GM12865 (cell line): ENCODE measurements around the gene HPD.

Source experiments
- DNase-seq: peaks from one replicate; pipeline ENCODE4 v3.0.0; 2010; ENCODE audit warnings: low read depth
- H3K4me3 ChIP-seq: 2 replicates; pipeline ENCODE4 v1.5.1; 2011; ENCODE audit warnings: mild to moderate bottlenecking, low read depth, low read length, control low read depth
- TF ChIP-seq, protein P1 (sequence below): IDR thresholded peaks from 2 replicates; pipeline ENCODE4 v1.5.1; 2011; ENCODE audit warnings: low read length, control low read depth, low read depth, inconsistent platforms; ENCODE audit not compliant: insufficient read depth; ENCODE audit errors: missing control alignments

The HPD gene

DNA sequence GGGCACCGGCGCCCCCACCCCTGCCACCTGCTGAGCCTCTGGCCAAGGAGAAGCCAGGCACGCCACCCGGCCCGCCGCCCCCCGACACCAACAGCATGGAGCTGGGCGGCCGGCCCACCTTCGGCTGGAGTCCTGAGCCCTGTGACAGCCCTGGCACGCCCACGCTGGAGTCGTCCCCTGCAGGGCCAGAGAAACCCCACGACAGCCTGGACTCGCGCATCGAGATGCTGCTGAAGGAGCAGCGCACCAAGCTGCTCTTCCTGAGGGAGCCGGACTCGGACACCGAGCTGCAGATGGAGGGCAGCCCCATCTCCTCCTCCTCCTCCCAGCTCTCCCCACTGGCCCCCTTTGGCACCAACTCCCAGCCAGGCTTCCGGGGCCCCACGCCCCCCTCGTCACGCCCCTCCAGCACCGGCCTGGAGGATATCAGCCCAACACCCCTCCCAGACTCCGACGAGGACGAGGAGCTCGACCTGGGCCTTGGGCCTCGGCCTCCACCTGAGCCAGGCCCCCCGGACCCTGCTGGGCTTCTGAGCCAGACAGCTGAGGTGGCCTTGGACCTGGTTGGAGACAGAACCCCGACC lies 48.3 kb downstream of the HPD start:
- no peak overlapping the region for H3K4me3 ChIP-seq
- TF ChIP-seq, protein P1, sequence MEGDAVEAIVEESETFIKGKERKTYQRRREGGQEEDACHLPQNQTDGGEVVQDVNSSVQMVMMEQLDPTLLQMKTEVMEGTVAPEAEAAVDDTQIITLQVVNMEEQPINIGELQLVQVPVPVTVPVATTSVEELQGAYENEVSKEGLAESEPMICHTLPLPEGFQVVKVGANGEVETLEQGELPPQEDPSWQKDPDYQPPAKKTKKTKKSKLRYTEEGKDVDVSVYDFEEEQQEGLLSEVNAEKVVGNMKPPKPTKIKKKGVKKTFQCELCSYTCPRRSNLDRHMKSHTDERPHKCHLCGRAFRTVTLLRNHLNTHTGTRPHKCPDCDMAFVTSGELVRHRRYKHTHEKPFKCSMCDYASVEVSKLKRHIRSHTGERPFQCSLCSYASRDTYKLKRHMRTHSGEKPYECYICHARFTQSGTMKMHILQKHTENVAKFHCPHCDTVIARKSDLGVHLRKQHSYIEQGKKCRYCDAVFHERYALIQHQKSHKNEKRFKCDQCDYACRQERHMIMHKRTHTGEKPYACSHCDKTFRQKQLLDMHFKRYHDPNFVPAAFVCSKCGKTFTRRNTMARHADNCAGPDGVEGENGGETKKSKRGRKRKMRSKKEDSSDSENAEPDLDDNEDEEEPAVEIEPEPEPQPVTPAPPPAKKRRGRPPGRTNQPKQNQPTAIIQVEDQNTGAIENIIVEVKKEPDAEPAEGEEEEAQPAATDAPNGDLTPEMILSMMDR = no peak
- no peak for DNase-seq

DNA sequence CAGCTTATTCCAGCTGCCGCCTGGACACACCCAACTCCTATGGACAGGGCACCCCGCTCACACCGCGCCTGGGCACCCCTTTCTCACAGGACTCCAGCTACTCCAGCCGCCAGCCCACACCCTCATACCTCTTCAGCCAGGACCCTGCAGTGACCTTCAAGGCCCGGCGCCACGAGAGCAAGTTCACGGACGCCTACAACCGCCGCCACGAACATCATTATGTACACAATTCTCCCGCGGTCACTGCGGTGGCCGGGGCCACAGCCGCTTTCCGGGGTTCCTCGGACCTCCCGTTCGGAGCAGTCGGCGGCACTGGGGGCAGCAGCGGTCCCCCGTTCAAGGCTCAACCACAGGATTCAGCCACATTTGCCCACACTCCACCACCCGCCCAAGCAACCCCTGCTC lies 48.9 kb downstream of the HPD start:
- TF ChIP-seq, protein P1 = no peak
- DNase-seq = no peak
- no peak overlapping the region for H3K4me3 ChIP-seq

DNA sequence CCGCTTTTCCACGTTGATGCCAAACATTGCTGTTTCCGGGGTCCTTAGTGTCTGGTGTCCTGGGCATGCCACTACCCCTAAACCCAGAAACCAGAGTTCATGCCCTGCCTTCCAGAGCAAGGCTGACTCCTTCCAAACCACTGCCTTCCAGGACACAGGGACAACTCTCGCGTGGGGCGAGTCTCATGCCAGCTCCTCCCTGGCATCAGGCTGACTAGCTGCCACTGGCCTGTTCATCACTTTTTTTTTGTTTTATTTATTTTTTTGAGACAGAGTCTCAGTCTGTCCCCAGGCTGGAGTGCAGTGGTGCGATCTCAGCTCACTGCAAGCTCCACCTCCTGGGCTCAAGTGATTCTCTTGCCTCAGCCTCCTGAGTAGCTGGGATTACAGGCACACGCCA lies 50.0 kb downstream of the HPD start:
- DNase-seq = no peak
- H3K4me3 ChIP-seq = no peak overlapping the region
- TF ChIP-seq, protein P1 = no peak

DNA sequence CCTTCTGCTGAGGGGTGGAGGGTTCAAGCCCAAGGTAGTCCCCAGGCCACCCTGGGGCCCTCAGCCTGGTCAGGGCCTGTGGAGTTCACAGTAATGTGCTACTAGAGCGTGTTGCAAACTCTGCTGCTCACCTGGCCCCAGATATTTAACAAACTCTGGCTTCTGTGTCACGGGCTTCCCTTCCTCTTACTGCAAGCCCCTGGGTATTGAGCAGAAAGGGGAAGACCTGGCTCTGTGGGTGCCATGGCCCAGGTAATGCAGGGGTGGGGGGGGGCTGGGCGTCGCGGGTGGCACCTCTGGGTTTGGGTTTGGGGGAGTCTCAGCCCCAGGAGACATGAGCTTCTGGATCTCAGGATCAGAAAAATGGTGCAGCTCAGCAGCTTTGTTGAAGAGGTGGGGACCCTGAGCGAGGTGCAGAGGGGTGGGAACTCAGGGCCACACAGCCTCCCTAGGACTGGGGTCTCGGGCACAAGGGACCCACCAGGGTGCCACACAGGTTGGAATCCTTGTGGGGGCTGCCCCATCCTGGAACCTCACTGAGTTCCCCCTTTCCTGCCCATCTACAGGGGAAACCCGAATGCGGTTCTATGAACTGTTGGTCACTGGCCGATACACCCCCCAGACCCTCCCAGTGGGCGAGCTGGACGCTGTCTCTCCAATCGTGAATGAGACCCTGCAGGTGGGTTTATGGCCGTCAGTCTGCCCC lies 50.9 kb downstream of the HPD start:
- TF ChIP-seq, protein P1 = no peak
- DNase-seq = no peak
- H3K4me3 ChIP-seq = no peak overlapping the region

DNA sequence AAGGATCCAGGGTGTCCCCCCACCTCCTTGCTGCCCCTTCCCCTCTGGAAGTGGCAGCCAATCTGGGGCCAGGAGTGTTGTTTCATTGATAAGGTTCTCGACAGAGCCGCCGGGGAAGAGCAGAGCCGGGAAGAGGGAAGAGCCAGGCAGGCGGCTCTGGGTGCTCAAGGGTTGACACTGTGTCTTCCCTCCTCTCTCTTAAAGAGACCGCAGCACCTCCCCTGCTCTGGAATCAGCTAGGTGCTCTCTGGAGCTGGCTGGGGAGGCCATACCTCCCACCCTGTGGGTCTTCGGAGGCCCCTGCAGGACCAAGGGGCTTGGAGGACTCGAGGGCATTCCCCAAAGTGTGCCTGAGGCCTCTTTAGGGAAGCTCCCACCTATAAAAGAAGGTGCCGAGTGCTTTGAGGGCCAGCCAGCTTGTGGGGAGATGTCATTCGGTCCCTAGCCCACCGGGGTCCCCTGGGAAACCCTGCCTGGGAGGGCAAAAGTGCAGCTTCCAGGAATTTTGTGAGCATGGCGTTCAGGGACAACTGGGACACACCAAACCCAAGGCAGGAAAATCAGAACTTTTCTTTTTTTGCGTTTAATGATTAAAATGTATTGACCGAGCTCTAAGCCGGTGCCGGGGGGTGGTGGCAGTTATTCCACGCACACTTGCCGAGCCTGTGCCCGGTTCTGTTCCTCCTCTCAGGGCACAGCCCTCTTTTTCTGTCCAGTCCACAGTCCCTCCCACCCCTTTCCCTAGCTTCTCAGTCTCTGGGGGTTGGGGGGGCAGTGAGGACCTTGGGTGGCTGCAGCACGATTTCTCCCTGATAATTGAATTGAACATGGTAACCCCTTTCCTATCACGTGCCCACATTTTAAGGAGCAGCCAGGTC lies 51.9 kb downstream of the HPD start:
- TF ChIP-seq, protein P1 = no peak
- no peak for DNase-seq
- peak overlapping the region; percentile 60 for H3K4me3 ChIP-seq

DNA sequence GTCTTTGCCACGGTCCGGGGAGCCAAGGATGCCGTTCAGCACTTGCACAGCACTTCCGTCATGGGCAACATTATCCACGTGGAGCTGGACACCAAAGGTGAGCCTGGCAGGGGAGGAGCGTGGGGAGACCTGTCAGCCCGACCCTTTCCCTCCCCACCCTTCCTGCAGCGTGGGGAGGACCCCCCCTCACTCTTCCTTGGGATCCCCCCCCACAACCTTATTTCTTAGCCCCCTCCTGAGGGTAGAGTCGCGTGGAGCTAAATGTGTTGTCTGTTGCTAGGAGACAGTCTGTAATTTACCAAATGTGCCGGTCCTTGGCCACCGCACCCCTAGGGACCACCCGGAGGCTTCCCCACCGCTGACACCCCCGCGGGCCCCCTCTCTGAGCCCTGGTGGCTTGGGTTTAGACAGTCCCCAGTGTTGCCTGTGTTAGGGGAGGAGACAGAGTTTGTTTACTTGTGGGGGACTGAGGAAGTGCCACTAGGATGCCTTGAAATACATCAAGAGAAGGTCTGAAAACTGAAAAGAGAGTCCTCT lies 52.6 kb downstream of the HPD start:
- DNase-seq = no peak
- peak overlapping the region; percentile 60 for H3K4me3 ChIP-seq
- TF ChIP-seq, protein P1 = no peak
